HG03571 (cell line): ENCODE data around the gene ADCY9.
"Not testable (repeated sequence)": the region's sequence is repeated elsewhere in the genome, so short reads cannot be mapped to it uniquely, and the experiment has no call there.

Source experiments
- ATAC-seq: cut with Tn5 transposase; IDR thresholded peaks from one replicate; pipeline ENCODE4 v1.9.1; 2021; ENCODE audit not compliant: unreplicated experiment

Gene ADCY9

DNA sequence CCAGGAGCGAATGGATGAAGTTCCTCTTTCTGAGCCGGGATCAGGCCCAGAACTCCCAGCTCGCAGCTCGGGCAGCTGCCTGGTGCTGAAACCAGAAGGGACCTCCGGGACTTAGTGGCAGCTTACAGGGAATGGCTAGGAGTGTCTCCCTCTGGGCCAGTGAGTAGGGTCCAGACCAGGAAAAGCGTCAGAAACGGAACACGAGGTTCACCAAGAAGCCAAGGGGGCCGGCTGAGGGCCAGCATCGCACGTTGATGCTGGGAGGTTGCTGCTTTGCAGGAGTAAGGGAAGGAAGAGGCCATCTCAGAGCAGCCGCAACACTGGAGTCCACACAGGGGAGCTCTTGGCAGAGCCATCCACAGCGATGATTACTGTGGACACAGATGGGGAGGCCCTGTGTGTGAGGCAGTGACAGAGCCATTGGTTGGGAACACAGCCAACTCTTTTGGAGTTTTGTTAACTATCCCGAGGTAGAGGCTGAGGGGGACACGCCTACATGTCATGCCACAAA, 161.8 kb downstream of the ADCY9 start:
- ATAC-seq, result no peak

- ATAC-seq, result no peak
Measured at GRCh38 chr16:3953728-3954410, 162.4 kb downstream of the ADCY9 start.

- no peak for ATAC-seq
Measured at GRCh38 chr16:3952737-3953131, 163.5 kb downstream of the ADCY9 start.

- ATAC-seq, result no peak
Measured at GRCh38 chr16:3951861-3952736, 164.1 kb downstream of the ADCY9 start.

DNA sequence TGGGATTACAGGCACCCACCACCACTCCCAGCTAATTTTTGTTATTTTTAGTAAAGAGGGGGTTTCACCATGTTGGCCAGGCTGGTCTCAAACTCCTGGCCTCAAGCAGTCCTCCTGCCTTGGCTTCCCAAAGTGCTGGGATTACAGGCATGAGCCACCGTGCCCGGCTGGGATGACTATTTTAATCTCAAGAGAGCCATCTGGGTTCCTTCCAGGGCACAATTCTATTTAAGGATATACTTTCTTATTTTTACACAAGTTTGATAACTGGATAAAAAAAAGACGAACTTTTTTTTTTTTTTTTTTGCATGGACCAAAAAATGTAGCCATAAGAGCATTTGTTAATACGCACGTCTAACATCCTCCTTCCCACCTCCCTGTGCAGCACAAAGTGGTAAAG, 164.9 kb downstream of the ADCY9 start:
- not testable (repeated sequence) for ATAC-seq

DNA sequence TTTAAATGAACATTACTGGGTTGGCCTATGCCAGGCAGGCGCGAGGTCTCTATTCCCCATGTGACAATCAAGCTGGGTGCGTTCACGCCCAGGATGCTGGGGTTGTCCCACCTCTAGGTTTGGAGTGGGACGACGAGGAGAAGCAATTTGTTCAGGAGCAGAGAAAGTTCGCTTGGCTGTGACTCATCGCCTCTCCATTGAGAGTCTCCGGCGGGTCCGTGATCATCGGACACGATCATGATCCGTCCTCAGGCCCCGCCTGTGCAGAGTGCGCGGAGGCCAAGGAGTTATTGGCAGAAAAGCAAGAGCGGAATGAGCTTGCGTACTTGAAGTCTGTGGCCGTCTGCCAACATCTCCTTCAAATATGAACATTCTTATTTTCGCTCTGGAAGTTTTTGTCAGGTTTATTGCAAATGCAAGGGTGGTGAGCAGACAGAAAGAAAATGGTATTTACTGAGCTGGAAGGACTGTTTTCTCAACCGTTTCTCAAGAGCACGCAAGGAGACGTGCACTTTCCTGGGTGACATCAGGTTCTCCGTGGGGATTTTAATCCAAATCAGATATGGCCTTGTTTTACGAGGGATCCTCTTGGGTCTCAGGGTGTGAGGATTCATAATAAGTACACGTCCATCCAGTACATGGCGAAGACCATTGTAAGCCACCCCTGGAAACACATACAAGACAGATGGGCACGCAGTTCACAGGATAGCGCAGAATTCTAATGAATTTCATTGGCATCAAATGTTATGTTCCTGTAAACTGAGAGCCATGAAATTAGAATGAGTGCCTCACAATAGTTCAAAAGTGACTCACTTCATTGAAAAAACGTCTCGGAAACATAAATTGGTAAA, 165.7 kb downstream of the ADCY9 start:
- no peak for ATAC-seq

DNA sequence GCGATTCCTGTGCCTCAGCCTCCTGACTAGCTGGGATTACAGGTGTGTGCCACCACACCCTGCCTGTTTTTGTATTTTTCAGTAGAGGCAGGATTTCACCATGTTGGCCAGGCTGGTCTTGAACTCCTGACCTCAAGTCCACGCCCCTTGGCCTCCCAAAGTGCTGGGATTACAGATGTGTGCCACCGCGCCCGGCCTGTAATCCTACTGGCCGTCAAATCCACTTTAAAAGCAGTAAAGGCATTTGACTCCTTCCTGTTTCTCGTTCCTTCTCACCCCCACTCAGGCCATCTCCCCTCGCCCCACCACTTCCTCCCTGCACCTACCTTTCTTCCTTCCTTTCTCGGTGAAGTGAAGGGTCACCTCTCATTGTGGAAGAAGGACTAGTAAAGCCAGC, 166.3 kb downstream of the ADCY9 start:
- no peak for ATAC-seq

- no peak for ATAC-seq
Measured at GRCh38 chr16:3949287-3949686, 167.0 kb downstream of the ADCY9 start.

- no peak for ATAC-seq
Measured at GRCh38 chr16:3948378-3948995, 167.8 kb downstream of the ADCY9 start.

DNA sequence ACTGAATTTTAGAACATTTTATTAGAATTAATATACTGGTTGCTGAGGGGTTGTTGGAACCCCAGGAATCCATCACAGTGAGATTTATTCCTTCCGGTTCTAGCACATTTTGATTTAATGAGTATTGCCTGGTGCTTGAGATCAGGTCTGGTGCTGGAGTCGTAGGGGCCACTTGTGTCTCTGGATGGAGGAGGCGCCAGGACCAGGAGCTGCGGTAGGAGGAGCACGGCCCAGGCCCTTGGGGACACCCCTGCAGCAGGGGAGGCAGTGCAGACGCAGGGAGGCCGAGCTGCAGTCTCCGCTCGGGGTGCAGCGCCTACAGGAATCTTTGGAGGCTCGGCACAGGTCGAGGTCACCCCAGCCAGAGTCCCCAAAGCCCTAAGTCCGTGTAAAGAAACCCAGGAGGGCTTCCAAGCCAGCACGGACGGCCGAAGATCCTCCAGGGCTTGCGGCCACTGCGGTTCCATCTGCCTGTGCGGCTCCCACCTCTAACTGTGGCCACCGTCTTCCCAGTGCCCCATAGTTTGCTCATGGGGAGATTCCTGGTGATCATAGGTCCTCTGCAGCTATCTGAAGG, 169.6 kb downstream of the ADCY9 start:
- ATAC-seq, result no peak

GRCh38 chr16:3945751-3946603, 170.3 kb downstream of the ADCY9 start:
- ATAC-seq, result no peak

DNA sequence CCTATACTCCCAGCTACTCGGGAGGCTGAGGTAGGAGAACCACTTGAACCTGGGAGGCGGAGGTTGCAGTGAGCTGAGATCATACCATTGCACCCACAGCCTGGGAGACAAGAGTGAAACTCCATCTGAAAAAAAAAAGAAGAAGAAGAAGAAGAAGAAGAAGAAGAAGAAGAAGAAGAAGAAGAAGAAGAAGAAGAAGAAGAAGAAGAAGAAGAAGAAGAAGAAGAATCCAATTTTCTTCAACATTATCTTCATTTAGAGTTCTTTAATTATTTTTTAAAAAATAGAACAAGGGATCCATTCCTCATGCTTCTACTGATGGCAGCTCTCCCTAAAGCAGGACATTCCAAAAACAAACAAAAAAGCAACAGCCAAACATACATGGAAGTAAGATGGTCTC, 171.8 kb downstream of the ADCY9 start:
- ATAC-seq, result not testable (repeated sequence)

DNA sequence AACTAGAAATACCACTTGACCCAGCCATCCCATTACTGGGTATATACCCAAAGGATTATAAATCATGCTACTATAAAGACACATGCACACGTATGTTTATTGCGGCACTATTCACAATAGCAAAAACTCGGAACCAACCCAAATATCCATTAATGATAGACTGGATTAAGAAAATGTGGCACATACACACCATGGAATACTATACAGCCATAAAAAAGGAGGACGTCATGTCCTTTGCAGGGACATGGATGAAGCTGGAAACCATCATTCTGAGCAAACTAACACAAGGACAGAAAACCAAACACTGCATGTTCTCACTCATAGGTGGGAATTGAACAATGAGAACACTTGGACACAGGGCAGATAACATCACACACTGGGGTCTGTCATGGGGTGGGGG, 174.1 kb downstream of the ADCY9 start:
- not testable (repeated sequence) for ATAC-seq

DNA sequence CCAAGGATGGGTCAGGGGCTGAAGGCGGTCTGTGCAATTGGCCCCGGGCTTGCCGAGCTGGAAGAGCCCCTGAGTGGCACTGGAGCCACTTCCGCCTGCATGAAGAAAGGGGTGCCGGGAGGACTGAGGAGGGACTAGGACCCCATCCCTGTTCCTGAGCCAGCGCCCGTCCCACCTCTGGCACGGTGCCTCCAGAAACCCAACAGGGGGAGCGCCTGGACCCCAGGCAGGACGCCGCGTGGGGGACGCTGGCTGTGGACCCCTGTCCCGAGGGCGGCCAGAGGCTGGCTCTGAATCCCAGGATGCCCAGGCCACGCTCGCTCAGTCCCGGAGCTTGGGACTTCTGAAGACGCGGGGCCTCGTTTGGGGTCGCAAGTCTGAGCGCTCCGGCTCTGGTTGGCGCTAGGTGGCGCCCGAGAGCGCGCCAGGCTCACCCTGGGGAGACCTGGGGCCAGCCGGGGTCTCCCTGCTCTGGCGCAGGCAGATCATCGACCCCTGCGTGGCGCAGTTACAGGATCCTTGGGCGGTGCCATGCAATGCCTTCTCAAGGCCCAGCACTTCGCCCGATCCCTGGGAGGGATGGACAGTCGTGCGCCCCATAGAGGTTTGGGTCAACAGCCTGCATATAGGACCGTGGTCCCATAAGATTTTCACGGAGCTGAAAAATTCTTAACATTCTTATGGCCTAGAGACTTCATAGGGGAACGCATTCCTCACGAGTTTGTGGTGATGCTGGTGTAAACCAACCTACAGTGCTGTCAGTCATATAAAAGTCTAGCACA, 177.2 kb downstream of the ADCY9 start:
- no peak for ATAC-seq

DNA sequence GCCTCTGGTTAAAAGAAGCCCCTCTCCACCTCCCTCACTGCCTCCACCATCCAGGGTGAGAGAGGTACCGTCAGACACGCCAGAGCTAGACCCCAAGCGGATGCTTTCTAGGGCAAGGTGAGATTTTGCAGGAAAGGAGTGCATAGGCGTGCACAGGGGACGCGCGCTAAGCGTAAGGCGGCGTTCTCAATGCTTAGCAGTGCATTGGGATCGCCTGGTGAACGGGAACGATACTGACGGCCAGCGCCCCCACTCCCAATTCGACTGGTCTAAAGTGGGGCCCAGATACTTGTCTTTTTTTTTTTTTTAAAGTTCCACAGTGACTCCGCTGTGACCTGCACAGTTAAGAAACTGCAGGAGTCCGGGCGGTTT, 177.8 kb downstream of the ADCY9 start:
- no peak for ATAC-seq

DNA sequence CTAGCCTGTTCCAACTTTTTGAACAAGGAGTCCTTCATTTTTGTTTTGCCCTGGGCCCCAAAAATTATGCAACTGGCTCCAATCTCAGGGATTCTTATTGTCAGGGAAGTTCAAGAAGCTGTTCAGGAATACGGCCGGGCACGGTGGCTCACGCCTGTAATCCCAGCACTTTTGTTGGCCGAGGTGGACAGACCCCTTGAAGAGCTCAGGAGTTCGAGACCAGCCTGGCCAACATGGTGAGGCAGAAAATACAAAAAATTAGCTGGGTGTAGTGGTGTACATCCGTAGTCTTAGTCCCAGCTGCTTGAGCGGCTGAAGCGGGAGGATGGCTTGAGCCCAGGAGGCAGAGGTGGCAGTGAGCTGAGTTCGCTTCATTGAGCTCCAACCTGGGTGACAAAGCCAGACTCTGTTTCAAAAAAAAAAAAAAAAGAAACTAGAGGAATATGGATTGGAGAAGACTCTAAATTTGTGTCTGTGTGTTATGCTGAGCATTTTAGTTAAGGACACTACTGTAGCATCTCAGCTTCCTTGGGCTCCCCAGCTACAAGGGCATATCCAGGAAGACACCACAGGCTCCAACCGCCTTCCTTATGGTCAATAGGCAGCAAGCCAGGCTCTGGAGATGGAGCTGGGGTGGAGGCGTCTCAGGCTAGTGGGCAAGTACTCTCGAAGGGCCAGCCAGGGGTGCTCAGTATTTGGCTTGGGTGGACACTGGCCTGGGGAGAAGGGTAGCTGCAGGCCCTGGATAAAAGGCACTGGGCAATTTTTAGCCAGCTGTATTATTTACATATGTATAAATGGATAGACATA, 179.0 kb downstream of the ADCY9 start:
- no peak for ATAC-seq

- ATAC-seq, result no peak
Measured at GRCh38 chr16:3935921-3936320, 180.3 kb downstream of the ADCY9 start.
